Subcutaneous adipose tissue (tissue), 4 donors: Measurements from ENCODE around the gene MED29. TPM values are rescaled to one million over a fixed set of nuclear protein-coding genes. Genes with fewer than 3 reads are reported as not detected.

Experiments used
- CTCF ChIP-seq: fragments of 450-650 bp; IDR thresholded peaks from one replicate; pipeline ENCODE4 v1.5.1; 2016; ENCODE audit warnings: low read depth, mild to moderate bottlenecking, control low read depth, antibody characterized with exemption, moderate library complexity
- total RNA-seq, 4 donors: library from RNA; depleted of rRNA; stranded (reverse); fragments of >200 nt; gene quantifications; one replicate each; pipeline ENCODE4 v1.1.0, GENCODE V29; 2016

Gene MED29
- total RNA-seq, 4 donors from 2014 or later: 23.1 to 28.9 (median 26.4) TPM

DNA sequence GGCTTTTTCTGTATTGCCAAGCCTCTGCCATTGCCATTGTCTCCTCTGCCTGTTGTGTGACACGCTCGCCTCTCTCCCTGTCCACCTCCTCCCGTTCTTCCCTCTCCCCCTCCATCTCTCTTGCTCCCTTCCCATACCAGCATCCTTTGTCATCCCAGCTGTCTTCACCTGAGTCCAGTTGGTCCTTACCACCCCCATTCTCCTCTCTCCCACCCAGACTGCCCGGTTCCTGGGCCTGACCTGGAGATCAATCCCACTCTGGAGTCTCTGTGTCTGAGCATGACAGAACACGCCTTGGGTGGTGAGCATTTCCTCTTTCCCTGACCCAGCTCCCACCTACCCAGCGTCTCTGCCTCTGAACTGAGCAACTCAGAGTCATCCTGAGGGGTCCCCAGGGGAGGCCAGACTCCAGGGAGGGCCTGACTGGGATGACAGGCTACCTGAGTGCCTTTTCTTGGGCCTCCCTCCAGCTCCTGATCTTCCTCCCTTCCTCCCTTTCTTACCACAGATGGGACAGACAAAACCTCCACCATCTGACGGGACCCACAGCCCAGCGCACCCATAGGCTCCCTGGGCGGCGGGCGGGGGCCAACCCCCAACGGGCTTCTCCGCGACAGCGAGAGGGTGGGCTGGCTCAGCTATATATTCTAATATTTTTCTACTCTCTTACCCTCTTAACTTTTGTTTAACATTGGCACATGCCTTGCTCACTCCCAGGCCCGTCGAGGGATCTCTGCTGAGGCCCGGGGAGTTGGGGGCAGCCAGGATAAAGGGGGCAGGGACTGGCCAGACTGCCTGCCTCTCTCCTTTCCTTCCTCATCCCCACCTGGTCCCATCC, 8.0 kb upstream of the MED29 start:
- no peak for TF ChIP-seq CTCF

GRCh38 chr19:39384839-39385568, 6.2 kb upstream of the MED29 start:
- no peak for TF ChIP-seq CTCF

GRCh38 chr19:39385629-39386411, 5.4 kb upstream of the MED29 start:
- TF ChIP-seq CTCF: no peak

DNA sequence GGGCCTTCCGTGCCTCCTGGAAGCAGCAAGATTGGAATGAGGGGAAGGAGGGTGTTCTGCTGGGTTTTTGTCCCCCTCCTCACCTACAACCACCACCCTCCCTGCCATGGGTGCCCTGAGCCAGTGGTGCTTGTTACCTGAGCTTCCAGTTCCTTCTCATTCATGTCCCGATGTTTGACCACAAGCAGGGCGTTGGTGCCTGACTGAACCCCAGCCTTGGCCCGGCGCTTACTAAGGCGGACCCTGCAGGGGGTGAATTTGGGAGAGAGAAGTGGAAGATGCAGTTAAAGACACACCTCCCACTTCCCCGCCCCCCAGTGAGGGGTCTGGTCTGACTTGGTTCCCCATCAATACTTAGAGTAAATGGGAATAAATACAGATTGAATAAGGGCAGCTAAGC, 4.6 kb upstream of the MED29 start:
- TF ChIP-seq CTCF: no peak

DNA sequence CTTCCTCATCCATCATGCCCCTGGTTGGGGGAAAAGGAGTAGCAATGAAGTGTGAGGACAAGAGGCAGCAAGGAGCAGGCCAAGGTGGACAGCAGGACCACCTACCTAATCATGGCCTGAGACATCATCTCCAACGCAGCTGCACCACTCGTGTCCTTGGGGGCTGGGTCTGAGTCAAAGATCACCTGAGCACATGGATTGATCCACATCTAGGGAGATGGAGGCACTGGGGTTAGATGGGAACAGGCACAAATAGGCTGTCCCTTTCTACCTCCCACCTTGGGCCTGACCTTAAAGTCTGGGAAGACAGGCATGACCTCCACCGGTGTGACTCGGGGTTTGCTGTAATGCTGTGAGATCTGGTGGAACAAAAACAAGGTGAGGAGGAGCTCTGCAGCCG, 2.5 kb upstream of the MED29 start:
- no peak for TF ChIP-seq CTCF

GRCh38 chr19:39389631-39390414, 1.4 kb upstream of the MED29 start:
- TF ChIP-seq CTCF: no peak
